NCI-H748 treated with DMSO at 0.1 percent for 48 hours (cell line): ENCODE measurements around the gene BLOC1S2.
"Not testable (repeated sequence)": the region's sequence is repeated elsewhere in the genome, so short reads cannot be mapped to it uniquely, and the experiment has no call there.

Experiments used
- DNase-seq: peaks from one replicate; lab custom pipeline; 2025; lab: John Stamatoyannopoulos, UW

BLOC1S2 gene

GRCh38 chr10:100286051-100287033, at the start of gene BLOC1S2:
BLOC1S2 (minus strand) TSS chr10:100286680; CDS start chr10:100286659, 21 bp downstream.
- peak; percentile 35 for DNase-seq

- DNase-seq = no peak
Measured at GRCh38 chr10:100334762-100335161, 48.3 kb upstream of the BLOC1S2 start.

- DNase-seq = no peak
Measured at GRCh38 chr10:100333661-100334440, 47.4 kb upstream of the BLOC1S2 start.

- no peak for DNase-seq
Measured at GRCh38 chr10:100333106-100333505, 46.6 kb upstream of the BLOC1S2 start.

GRCh38 chr10:100330079-100330478, 43.6 kb upstream of the BLOC1S2 start, which contains the start of gene PKD2L1:
PKD2L1 (minus strand) TSS chr10:100330228; CDS start chr10:100330103, 125 bp downstream.
- DNase-seq = no peak

GRCh38 chr10:100328198-100328597, 41.7 kb upstream of the BLOC1S2 start:
- DNase-seq = no peak

- no peak for DNase-seq
Measured at GRCh38 chr10:100327718-100328009, 41.2 kb upstream of the BLOC1S2 start.

GRCh38 chr10:100327007-100327717, 40.7 kb upstream of the BLOC1S2 start:
- DNase-seq = peak; percentile 2

- DNase-seq = no peak
Measured at GRCh38 chr10:100325158-100325557, 38.7 kb upstream of the BLOC1S2 start.

GRCh38 chr10:100319707-100320402, 33.4 kb upstream of the BLOC1S2 start:
- DNase-seq = peak; percentile 78

GRCh38 chr10:100318207-100318606, 31.7 kb upstream of the BLOC1S2 start:
- no peak for DNase-seq

GRCh38 chr10:100315615-100316014, 29.1 kb upstream of the BLOC1S2 start:
- no peak for DNase-seq

GRCh38 chr10:100311298-100311697, 24.8 kb upstream of the BLOC1S2 start:
- DNase-seq = no peak

GRCh38 chr10:100307684-100308083, 21.2 kb upstream of the BLOC1S2 start:
- DNase-seq = no peak

GRCh38 chr10:100306861-100307260, 20.4 kb upstream of the BLOC1S2 start:
- DNase-seq = no peak

- DNase-seq = no peak
Measured at GRCh38 chr10:100304414-100304813, 17.9 kb upstream of the BLOC1S2 start.

GRCh38 chr10:100303724-100304319, 17.3 kb upstream of the BLOC1S2 start:
- peak; percentile 19 for DNase-seq

GRCh38 chr10:100301123-100301522, 14.6 kb upstream of the BLOC1S2 start:
- DNase-seq = not testable (repeated sequence)

- DNase-seq = no peak
Measured at GRCh38 chr10:100297242-100297641, 10.8 kb upstream of the BLOC1S2 start.

- DNase-seq = no peak
Measured at GRCh38 chr10:100293066-100293465, 6.6 kb upstream of the BLOC1S2 start.

- not testable (repeated sequence) for DNase-seq
Measured at GRCh38 chr10:100292300-100292699, 5.8 kb upstream of the BLOC1S2 start.
